Astrocyte (in vitro differentiated cells and primary cell): ENCODE data around the gene SCAI.

ENCODE experiments used
- CTCF ChIP-seq: IDR thresholded peaks from 2 replicates; pipeline ENCODE4 v1.5.1; 2011; ENCODE audit warnings: low read depth, mild to moderate bottlenecking, inconsistent platforms, low read length, moderate library complexity; ENCODE audit not compliant: insufficient read depth
- EZH2 ChIP-seq: IDR thresholded peaks from 2 replicates; pipeline ENCODE4 v1.6.1; 2012; ENCODE audit warnings: mild to moderate bottlenecking, low read length, inconsistent platforms; ENCODE audit not compliant: insufficient read depth

GRCh38 chr9:125099816-125100215 is 43.5 kb downstream of the SCAI start:
- TF ChIP-seq CTCF (no peak), EZH2 (no peak)
